ENCODE measurements around the gene TNFAIP2.

The TNFAIP2 gene

DNA sequence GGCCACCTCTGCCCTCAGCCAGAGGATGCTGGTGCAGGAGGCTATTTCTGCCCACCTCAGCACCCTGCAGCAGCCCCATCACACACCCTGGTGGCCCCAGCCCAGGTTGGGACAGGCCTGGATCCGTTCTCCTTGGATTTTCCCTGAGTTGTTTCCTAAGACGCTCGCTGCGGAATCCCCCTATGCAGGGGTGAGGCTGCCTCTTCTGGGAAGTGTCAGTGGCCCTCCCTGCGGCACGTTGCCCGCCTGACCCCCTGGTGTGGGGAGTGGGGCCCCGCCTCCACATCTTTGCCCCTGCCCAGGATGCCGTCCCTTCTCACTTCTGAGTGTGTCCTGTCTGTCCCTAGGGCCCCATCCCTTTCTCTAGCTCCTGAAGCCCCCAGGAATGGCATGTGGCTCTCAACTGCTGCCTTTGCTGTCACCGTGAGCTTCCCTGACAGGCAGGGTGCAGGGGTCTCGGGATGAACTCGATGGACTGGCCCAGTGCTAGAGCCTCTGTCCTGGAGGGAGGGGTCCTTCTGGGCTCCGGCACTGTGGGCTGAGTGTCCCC is 29.3 kb upstream of the TNFAIP2 start:
- DNase-seq (ENCODE audit: low spot score), result no peak

DNA sequence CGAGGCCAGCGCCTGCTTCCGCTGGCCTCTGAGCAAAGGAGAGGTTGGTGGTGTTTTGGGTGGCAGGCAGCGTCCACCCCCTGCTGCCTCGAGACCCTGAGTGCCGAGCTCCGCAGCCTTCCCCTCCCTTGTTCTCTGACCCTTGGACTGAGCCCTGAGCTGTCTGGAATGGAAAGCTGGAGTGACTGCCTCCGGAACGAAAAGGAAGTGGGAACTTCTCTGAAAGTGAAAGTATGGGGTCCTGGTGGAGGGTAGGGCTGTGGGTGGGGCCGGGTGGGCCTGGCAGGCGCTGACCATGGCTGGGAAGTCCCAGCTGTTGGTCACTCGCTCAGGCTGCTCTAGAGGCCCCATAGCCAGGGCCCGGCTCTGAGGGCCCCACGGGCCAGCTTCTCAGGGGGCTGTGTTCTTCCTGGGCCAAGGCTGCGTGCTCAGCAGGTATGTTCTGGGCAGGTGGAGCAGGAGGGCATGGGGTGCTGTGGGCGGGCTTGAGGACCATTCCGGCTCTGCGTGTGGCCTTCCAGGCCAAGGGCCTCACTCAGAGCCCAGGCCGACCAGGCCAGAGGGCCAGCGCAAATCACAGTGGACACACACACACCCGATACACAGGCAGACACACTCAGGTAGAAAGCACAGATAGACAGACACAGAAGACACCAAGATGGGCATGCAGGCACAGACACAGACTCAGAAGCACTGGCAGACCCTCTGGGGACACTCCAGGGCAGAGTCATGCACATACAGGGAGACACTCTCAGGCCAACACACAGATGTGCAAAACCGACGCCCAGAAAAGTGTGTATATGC is 28.7 kb upstream of the TNFAIP2 start, which contains the start of gene EXOC3L4:
TSS of gene EXOC3L4 (plus strand) at position 320 of the 804 bp plus-strand sequence. CDS start 5,495 bp downstream, outside the sequence.
- DNase-seq (ENCODE audit: low spot score), result no peak

DNA sequence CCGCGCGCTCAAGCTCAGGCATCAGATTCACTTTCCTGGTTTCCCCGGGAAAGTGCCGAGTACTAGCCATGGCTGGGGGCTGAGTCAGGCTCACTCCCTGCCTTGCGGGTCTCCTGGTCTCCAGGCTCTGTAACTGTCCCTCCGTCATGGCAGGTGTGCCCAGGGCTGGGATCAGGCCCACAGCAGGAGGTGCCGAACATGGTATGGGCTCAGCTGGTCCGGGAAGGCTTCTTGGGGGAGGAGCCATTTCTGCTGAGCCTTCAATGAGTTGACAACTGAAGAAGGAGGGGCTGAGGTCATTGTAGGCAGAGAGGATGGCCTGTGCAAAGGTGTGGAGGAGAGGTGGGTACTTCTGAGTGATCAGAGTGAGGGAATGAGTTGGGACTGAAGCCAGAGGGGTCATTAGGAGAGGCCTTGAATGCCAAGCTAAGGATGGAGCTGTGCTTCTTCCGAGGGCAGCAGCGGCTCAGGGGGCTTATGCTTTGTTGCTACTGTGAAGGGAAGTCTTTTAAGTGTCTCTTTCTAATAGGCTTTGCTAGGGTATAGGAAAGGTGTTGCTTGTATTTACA is 28.0 kb upstream of the TNFAIP2 start:
- no peak for DNase-seq (ENCODE audit: low spot score)

DNA sequence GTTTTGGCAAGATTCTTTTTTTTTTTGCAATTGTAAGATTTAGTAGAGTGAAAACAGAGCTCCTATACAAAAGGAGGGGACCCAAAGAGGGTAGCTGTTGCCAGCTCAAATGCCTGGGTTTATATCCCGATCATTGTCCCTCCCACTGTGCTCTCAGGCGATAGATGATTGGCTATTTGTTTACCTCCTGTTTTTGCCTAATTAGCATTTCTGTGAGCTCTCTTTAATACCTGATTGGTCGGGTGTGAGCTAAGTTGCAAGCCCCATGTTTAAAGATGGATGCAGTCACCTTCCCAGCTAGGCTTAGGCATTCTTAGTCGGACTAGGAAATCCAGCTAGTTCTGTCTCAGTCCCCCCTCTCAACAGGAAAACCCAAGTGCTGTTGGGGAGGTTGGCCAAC is 26.9 kb upstream of the TNFAIP2 start:
- no peak for DNase-seq (ENCODE audit: low spot score)

DNA sequence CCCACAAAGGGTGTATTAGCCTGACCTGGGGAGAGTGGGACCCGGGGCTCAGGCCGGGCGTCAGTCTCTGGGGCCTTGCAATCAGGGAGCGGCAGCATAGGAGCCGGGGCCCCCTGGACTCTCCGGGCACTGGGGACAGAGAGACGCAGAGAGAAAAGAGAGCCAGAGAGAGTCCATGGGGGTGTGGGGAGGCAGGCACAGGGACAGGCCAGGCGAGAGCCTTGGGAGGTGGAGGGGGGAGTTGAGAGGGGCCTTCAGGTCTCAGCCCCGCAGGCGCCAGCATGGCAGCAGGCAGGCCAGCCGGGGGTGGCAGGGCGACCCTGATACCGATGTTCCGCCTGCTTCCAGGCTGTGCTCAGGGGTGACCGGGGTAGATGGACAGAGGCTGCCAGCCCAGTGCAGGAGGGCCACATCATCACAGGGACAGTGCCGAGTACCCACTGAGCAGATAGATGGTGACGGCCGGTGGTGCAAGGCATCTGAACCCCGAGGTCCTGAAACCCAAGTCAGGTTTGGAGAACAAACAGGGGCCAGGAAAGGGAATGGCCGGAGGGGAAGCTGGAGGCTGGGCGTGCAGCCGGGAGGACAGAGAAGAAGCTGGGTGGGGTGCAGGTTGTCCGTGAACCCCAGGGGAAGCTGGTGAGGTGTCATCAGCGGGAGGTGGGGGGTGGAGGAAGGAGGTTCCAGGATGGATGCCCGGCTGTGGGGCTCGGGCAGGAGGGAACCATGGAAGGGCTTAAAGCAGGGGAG is 25.8 kb upstream of the TNFAIP2 start:
- DNase-seq (ENCODE audit: low spot score), result no peak

DNA sequence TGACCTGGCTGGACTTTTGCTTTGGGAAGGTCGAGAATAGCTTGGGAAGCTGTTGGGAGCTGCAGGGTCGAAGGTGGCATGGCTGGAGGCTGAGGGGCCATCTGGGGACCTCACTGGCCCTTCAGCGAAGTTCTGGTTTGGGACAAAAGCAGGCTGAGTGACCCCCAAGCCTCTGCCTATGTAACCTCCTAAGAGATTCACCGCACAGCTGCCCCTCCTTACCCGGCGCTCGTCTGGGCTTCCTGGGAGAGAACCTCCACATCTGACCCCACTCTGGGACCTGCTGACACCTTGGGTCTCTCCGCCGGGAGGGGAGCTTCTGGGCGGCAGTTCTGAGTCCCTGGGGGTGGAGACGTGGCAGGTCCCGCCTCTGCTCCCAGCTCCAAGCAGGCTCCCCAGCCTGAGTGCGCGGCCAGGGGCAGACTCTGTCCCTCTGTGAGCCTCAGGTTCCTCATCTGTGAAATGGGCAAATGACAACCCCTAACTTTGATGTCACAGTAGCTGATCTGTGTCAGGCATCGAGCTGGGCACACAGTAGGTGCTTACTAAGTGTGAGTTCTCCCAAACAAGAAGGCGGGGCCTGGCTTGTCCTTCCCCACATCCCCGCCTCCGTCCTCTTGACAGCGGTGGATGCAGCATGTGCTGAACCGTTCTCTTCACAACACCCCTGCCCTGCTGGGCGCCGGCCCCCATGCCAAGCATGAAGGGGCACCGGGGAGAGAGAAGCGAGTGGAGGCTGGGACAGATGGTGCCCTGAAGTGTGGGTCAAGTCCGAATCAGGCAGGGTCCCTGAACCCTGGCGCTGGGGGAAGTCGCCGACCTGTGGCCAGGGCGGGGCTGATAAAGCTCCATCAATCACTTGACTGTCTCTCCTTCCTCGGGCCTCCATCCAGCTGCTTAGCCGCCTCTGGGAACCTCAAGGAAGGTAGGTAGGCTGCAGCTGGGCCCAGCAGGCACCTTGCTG is 25.0 kb upstream of the TNFAIP2 start:
- DNase-seq (ENCODE audit: low spot score), result no peak

DNA sequence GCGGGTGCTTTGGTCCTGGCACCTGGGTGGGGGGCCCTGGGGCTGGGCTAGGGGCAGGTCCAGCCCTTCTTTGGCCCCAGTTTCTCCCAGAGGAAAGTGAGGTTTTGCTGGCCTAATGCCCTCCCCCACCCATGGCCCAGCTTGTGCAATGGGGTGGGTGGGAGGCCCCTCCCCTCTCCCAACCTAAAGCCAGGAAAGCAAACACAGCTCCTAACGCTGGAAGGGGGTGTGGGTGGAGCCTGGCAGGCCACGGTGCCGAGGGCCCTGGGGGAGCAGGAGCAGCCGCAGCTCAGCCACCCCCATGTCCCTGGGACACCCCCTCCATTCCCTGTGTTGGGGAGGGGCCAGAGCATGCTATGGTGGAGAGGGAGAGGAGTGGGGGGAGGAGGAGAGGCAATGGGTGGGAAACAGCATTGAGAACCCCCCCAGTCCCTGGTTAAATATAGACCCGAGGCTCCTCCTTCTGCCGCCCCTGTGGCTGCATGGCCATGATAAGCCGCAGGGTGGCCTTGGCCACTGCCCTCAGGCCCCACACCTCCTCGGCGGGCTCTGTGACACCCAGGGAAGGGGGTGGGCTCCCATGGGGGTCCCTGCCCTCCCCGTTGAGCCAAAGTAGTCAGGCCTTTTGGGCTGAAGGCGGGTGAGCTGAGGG is 24.1 kb upstream of the TNFAIP2 start:
- no peak for DNase-seq (ENCODE audit: low spot score)

DNA sequence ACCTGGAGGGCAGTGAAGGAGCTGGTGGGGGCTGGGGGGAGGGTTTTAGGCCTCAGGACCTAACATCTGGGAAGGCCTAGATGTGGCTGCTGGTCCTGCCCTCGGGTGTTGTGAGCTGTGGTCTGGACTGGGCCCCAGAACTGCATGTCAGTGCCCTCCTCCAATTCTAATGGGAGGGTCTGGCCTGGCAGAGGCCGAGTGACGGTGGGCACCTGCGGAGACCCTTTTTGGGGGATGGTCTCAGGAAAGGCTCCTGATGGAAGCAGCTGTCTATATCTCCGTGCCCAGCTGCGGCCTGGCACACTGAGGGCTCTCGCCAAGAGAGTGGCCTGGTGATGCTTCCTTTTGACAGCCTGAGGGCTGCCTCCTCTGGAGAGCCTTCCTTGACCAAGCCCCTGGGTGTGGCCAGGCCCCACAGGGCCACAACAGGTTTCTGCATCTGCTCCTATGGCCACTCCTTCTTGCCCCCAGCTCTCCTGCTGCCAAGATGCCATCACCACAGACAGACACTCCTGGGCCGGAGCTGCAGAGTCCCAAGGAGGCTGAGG is 23.5 kb upstream of the TNFAIP2 start:
- DNase-seq (ENCODE audit: low spot score), result no peak

DNA sequence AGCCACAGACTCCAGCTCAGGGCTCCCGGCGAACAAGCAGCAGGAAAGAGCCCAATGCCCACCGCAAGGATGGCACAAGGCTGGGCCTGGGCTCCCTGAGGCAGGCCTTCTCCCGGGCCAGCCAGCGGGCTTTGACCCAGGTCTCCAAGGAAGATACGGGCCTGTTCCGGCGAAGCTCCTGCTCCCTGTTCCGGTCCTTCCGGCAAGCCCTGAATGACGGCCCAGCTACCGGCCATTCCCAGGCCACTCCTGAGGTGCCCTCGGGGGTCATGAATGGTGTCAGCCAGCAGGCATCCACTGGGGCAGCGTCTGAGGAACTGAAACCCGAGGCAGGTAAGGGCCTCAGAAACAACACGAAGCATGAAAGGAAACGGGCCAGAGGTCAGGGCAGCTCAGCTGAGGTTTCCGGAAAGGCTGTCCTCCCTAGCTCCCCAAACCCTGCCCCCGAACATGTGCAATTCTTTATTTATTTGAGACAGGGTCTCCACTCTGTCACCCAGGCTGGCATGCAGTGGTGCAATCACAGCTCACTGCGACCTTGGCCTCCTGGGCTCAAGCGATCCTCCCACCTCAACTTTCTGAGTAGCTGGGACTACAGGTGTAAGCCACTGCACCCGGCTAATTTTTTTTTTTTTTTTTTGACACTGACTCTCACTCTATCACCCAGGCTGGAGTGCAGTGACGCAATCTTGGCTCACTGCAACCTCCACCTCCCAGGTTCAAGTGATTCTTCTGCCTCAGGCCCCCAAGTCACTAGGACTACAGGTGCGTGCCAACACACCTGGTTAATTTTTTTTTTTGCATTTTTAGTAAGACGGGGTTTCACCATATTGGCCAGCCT is 22.8 kb upstream of the TNFAIP2 start:
- DNase-seq (ENCODE audit: low spot score), result no peak

DNA sequence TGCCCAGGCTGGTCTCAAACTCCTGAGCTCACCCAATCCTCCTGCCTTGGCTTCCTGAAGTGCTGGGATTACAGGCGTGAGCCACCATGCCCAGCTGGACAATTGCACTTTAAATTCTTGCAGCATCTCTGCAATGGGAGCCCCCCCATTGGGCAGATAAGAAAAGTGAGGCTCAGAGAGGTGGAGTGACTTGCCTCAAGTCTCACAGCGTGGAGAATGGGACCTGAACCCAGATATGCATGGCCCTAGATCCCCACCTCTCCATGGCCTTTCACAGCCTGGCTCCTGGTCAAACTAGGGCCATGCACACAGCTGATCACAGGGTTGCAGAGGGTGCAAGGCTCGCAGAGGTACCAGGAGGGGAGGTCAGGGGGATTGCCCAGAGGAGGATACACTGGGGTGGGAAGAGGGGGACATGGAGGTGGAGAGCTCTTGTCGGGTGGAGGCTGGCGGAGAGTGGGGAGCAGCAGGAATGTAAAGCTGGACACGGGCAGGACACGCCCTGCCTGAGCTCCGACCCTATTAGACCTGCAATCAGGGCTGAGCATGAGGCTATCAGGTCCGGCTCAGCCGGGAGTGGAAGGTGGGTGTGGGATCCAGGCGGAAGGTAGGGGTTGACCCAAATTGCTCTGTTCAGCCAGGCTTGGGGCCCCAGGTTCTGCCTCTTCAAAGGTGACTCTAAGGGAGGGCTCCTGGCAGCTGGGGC is 21.9 kb upstream of the TNFAIP2 start:
- DNase-seq (ENCODE audit: low spot score), result no peak

DNA sequence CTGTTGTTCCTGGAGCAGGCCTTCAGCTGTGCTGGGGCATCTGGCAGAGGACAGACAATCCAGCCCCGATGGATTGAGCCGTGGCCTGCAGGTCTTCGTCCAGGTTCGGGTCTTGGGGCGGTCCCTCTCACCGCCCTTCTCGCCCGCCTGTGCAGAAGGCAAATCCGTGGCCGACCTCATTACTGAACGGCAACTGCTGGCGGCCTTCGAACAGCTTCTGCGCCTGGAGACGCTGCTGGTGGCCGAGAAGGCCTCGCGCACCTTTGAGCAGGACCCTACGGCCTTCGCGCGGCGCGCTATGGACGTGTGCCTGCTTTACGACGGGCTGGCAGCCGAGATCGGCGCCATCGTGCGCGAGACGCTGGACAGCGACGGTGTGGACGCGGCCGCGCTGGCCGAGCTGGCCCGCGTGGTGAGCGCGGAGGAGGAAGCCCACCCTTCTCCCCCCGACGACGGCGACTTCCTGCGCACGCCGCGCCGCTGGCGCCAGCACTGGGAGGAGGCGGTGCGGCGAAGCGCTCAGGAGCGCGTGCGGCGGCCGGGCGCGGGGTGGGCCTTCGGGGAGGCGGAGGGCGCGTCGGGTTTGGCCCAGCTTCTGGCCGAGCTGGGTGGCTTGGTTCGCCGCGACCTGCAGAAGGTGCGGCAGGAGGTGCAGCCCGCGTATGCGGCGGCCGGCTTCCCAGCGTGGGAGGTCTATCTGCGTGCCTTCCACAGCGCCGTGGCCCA is 21.1 kb upstream of the TNFAIP2 start:
- DNase-seq (ENCODE audit: low spot score), result no peak

DNA sequence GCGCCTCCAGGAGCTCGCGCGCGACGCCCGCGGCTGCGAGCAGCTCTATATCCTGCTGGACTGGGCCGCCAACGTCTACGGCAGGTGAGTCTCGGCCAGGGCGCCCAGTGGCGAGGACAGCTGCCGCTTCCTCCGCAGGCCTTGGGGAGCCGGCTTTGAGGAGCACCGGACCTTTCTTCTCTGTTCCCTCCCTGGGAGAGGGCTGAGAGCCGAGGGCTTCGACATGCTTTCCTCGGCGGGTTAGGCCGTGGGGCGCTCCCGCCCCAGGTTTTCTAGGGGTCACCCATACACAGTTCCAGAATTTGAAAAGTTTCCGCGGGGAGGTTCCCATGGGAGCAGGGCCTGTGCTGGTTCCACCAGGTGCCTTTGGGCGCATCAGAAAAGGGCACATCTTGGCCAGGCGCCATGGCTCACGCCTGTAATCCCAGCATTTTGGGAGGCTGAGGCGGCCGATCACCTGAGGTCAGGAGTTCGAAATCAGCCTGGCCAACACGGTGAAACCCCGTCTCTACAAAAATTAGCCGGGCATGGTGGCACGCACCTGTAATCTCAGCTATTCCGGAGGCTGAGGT is 20.5 kb upstream of the TNFAIP2 start:
- no peak for DNase-seq (ENCODE audit: low spot score)

DNA sequence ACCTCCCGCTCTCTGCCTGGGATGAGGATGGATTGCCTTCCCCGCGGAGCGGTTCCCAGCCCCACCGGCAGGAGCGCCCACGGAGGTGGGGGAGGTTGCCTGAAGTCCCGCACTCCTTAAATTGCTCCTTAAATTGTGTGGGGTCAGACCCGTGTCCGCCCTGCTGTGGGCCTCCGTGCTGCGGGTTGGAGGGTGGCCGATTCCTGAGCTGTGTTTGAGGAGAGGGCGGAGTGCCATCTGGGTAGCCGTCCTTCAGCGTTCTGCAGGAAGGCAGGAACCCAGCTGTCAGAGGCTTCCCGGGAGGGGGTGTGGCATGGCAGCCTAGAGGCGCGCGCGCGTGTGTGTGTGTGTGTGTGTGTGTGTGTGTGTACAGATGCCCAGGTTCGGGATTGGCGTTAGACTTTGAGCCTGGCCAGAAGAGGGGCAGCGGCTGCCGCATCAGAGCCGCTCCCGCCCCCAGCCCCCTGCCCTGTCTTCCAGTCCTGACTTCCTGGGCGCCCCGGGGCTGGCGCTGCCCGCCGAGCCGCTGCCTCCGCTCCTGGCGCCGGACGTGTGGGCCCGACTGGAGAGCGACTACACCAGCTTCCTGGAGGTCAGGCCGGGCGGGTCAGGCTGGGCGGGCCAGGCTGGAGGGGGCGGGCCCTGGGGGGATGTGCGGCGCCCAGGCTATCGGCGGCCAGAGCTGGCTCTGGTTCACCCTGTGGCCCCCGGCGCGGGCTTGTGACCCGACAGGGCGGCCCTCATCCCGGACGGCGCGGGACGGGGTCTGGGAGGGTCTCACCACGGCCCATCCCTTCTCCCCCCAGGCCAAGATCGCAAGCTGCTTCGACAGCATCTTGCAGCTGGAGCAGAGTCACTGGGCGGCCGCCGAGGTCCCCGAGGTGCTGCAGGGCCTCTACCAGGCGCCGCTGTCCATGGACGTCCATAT is 19.5 kb upstream of the TNFAIP2 start:
- no peak for DNase-seq (ENCODE audit: low spot score)

DNA sequence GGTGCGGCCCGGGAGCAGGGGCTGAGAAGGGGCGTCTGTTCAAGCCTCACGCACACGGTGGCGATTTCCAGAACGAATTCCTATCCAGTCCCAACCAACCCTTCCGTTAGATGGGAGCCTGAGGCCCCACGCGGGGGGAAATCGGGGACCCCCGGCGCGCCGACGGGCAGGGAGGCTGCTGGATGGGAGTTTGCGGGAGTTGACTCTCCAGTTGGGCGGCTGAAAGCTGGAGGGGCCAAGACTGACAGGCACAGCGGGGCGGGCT is 18.9 kb upstream of the TNFAIP2 start:
- DNase-seq (ENCODE audit: low spot score), result no peak

DNA sequence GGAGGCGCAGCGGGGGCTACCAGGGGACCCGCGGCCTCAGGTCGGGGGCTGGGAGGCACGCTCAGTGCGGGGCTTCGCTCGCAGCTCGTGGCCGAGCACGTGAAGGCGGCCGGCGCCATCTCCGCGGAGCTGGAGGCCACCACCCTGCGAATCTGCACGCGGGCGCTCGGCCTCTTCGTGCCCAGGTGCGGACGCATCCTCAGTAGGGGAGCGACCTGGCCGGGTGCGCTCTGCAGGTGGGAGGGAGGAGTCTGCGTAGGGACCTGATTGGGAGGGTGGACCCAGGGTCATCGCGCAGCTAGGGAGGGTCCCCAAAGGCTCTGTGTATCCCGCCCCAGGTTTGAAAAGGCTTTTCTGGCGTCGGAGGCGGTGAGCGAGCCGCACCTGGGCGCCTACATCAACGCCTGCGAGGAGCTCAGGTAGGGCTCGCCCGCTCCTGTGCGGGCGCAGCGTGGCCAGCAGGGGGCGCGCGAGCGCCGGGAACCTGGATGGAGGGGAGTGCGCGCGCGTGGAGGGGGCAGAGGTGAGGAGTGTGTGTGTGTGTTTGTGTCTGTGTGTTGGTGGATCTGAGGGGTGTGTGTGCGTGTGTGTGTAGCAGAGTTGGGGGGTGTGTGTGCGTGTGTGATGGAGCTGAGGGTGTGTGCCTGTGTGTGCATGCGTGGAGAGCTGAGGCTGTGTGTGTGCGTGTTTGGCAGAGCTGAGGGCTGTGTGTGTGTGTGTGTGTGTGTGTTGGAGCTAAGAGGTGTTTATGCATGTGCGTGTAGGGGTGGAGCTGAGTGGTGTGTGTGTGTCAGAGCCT is 18.4 kb upstream of the TNFAIP2 start:
- peak; percentile 74 for DNase-seq (ENCODE audit: low spot score)

DNA sequence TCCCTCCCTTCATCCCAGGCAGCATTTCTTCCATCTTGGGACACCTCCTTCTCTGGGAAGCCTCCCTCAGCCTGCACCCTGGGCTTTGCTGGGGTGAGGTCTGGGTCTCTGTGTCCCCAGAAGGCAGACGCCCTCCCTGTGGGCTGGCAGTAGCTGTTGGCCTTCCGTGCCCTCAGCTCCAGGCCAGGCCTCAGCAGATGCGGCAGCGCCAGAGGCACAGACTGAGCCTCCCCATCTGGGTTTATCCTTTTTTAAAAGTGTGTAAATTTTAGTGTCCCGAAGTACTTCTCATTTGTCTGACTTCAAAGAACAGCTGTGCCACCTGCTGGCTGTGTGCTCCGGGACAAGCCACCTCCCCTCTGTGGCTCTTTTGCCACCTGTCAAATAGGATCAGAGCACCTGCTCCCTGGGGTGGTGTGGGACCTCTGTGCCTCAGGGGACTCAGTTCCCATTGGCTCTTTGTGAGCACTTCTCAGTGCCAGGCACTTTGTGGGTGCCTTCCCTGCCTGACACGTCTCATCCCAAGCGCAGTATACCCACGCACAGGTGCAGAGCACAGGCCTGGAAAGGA is 17.6 kb upstream of the TNFAIP2 start:
- peak; percentile 7 for DNase-seq (ENCODE audit: low spot score)
